ENCODE measurements around the gene TRAK1.

Gene TRAK1

GRCh38 chr3:42068303-42069088, 22.7 kb upstream of the TRAK1 start:
- no peak for DNase-seq

DNA sequence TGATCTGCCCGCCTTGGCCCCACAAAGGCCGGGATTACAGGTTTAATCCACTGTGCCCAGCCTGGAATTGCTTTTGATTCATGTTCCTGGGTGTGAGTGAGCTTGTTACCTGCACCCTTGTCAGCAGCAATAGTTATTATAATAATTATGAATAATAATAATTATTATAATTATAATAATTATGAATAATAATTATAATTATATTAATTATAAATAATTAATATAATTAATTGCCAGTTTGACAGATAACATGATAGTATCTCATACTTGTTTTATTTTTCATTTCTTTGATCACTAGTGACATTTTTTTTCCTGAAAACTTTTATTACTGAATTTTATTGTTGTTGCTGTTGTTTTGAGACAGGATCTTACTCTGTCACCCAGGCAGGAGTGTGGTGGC, 21.1 kb upstream of the TRAK1 start:
- DNase-seq: no peak

DNA sequence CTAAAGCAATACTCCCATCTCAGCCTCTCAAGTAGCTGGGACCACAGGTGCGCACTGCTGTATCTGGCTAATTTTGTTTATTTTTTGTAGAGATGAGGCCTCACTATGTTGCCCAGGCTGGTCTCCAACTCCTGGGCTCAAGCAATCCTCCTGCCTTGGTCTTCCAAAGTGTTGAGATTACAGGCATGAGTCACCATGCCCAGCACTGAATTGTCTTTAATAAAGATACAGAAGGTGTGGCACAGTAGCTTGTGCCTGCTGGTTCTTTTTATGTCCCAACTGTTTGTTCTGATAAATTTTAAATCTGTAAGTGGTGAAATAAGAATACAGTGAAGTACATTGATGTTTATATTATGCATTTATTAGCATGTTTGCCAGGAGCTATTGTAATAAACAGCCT, 20.6 kb upstream of the TRAK1 start:
- DNase-seq: no peak

DNA sequence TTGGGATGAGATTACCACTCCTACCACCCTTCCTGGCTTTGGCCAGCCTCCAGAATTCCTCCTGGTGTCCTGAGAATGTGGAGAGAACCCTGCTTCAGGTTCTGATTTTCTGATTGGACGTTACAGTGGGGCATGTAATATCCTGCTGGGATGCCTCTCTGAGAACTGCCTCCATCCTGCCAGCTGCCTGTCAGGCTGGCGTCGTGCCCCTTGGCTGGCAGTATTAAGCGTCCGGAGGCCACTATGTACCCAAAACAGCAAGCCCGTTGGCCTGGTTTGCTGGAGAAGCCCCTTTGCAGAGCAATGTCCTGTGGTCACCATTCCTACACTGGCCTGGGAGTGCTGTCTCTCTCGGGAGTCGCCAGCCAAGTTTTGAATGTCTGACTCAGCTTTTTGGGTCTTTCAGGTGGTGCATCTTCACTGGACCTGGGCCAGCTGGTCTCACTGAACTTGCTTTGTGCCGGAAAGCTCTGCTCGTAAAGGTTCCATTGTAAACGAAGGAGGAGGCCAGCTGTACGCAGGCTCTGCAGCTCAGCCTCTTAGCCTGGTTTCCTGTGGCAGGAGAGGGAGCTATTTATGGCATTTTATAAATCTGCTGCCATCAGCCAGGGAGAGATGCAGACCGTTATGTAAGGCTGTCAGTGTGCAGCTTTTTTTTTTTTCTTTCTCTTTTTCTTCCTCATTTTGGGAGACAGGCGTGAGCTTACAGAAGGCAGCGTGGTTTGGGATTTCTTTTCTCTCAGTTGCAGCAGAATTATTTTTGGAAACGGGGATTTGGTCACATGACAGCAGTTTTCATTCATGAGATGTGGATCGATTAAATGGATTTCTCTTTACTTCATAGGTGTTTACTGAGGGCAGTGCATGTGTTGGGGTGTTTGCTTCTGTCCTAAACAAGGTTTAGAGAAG, 19.0 kb upstream of the TRAK1 start:
- DNase-seq: no peak

- no peak for DNase-seq
Measured at GRCh38 chr3:42072831-42073301, 18.3 kb upstream of the TRAK1 start.

GRCh38 chr3:42077785-42078184, 13.4 kb upstream of the TRAK1 start:
- no peak for DNase-seq

DNA sequence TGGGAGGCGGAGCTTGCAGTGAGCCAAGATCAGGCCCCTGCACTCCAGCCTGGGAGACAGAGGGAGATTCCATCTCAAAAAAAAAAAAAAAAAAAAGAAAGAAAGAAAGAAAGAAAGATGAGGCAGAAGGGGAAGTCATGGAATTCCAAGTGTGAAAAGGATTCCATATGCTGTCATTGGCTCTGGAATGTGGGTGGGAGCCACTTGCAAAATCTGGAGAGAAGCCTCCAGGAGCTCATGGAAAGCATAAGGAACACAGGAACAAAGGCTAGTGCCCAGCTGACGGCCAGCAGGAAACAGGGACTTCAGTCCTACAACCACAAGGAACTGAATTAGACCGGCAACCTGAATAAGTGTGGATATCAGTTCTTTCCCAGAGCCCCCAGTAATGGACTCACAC, 12.5 kb upstream of the TRAK1 start:
- DNase-seq: no peak

DNA sequence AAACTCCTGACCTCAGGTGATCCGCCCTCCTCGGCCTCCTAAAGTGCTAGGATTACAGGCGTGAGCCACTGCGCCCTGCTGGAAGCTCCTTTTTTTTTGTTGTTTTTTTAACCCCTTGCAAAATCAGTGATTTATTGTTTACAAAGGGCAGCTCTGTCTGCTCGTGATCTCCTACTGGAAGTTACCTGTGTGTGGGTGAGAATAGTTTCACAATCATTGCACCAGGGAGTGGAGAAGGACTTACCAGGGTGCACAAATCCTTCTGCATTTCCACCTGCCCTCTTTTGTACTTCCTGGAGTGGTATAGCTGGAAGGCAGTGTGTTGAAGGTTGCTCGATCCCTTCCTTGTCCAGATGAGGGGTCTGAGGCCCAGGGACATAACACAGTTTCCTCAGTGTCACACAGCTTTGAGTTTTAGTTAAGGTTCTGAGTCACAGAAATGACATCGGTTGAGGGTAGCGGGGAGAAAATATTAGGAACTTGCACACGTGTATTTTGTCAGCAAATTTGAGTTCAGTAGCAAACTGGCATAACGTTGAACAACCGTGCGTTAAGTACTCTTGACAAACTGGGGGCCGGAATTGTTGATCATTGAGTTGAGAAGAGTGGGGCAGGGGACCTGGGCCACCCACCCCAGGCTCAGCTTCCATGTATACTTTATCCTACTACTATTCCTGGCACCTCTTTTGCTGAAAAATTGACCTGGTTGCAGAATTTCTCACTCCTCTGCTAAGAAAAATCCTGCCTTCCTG, 11.3 kb upstream of the TRAK1 start:
- DNase-seq: no peak

DNA sequence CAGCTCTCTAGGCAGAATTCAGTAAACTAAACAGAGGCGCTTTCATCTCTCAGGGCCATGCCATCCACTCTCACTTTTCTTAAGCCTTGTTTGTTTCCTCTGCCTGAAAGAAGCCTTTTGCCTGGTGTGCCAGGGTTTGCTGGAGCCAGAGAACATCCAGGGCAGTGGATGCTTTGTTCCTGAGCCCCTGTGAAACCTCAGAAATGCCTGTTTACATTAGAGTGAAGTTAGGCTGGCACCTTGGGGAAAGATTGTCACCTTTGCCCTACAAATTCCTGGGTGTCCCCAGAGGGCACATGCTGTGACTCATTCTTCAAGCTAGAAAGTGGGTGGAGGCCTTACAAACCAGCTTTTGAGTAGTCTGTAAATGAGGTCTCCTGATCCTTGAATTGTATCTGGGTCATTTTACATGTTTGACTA, 10.7 kb upstream of the TRAK1 start:
- DNase-seq: no peak

GRCh38 chr3:42081838-42082473, 9.2 kb upstream of the TRAK1 start:
- DNase-seq: no peak

- no peak for DNase-seq
Measured at GRCh38 chr3:42084586-42084985, 6.6 kb upstream of the TRAK1 start.

DNA sequence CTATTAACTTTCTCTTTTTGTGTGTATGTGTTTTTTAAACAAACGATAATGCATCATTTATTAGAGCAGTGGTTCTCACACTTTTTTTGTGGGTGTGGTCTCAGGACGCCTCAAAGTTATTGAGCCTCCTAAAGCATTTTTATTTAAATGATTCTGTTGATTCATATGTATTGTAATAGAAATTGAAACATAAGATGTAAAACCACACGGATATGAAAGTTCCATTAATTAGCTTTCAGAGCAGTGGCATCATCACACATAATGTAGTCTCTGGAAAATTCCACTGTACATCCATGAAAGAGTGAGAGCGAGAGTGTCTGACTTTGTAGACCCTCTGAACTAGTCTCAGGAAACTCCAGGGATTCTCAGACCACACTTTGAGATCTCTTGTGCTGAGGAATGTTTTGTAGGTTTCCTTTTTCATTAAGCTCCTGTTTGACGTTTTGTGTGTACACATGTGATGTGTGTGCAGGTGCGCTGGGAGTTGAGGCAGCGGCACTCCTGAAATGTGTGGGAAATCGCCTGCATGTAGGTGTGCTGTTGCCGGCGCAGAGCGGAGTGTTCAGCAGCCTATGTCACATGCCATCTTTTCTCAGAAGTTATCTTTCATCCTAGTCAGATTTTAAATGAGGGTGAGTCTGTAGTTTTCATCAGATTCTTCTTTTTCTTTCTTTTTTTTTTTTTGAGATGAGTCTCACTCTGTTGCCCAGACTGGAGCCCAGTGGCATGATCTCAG, 5.3 kb upstream of the TRAK1 start:
- DNase-seq: no peak

DNA sequence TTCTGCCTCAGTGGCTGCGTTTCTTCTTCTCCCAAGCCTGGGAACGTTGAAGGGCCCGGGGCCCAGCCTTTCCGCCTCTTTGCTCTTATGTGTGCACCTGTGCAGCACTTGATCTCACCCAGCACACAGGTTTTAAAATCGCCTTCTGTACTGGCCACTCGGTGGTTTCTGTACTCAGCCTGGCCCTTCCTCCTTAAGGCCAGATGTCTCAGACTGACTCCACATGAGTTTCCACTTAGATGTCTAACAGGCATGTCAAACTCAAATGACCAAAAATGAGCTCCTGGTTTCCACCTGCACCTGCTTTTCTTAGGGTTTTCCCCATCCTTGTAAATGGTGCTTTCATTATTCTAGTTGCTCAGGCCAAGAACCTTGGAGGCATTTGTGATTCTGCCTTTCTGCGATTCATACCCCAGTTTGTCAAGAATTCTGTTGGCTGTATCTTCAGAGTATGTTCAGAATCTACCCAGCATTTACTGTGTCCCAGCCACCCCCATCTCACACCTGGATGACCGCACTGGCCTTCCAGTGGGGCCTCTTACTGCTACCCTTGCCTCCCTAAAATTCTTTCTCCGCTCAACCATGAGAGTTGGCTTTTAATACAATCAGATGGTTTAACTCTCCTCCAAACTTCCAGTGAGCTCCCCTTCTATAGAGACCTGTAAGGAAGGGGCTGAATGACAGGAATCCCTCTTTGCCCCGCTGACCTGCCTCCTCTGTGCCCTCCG, 2.2 kb upstream of the TRAK1 start:
- DNase-seq: no peak

DNA sequence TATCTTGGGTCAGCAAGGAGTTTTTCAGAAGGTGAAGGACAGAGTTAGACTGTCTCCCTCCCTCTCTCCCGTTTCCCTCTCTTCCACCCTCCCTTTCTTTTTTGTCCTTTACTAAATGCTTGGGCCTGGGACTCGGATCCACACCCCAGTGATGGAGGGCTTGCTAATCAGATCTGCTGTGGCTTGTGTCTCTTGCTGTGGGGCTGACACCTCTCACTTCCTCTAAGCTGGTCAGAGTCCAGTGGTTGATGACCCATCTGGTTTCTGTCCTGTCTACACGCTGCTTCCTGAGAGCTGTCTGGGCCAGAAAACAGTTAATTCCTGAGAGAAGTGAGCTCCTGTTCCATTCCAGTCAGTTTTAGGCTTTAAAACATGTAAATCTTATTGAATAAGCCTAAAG, 849 bp downstream of the TRAK1 start:
- no peak for DNase-seq

GRCh38 chr3:42094128-42094527, 3.0 kb downstream of the TRAK1 start:
- no peak for DNase-seq

DNA sequence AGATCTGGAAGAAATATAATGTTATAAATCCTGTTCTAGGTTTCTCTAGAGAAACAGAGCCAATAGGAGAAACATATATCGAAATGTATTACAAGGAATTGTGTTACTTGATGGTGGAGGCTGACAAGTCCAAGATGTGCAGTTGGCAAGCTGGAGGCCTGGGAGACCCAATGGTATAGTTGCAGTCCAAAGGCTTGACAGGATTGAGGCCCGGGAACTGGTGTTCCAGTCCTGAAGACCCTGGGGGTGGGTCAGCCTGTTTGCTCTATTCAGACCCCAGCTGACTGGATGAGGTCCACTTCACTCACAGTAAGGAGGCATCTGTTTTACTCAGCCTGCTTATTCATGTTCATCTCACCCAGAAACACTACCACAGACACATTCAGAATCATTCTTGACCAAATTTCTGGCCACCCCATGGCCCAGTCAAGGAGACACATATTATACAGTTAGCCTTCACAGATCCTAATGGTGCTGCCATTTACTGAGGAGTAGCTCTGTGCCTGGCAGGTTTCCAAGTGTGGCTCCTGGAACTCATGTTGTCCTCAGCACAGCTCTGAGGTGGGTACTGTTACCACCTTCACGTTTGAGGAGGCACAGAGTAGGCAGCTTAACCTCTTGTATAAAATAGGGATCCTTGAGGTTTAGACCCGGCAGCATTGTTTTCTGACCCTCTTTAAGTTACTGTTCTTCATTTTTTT, 3.7 kb downstream of the TRAK1 start:
- no peak for DNase-seq

- no peak for DNase-seq
Measured at GRCh38 chr3:42095540-42095939, 4.4 kb downstream of the TRAK1 start.

GRCh38 chr3:42096796-42097565, 5.8 kb downstream of the TRAK1 start:
- no peak for DNase-seq

- no peak for DNase-seq
Measured at GRCh38 chr3:42097566-42097946, 6.4 kb downstream of the TRAK1 start.

DNA sequence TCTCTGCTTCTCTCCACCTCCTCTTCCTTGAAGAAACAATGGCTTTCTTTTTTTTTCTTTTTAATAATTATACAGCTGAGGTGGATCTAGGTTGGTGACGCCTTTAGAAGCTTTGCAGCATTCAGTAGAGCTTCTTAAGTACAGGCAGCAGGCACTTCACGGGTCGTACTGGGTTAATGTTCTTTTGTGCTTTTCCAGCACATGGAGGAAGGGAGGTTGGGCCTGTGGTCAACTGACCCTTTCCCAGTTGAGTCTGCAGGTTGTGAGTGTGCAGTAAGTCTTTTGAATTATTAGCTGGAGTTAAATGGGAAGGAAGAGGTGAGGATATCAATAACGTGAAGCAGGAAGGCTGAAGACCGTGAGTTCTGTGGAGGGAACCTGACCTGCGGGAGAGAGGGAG, 7.0 kb downstream of the TRAK1 start:
- DNase-seq: no peak

Data from stimulated activated naive CD4-positive, alpha-beta T cell (primary cell).